Hepatocyte (in vitro differentiated cells): ENCODE data around the gene CPSF3. TPM values are rescaled to one million over a fixed set of nuclear protein-coding genes. Genes with fewer than 3 reads are reported as not detected.
A peak's percentile ranks its signal among the peaks of the same experiment; 100 is the strongest.

Experiments used
- DNase-seq: peaks from one replicate; pipeline ENCODE4 v3.0.0-alpha.2; 2016; ENCODE audit warnings: low spot score
- H2AFZ ChIP-seq: fragments of 200-600 bp; sonication (generic); 2 replicates; pipeline ENCODE4 v1.6.0; 2016; ENCODE audit warnings: antibody characterized with exemption, mild to moderate bottlenecking
- H3K27ac ChIP-seq: fragments of 200-600 bp; sonication (generic); 2 replicates; pipeline ENCODE4 v1.5.1; 2016; ENCODE audit warnings: mild to moderate bottlenecking
- H3K27me3 ChIP-seq: fragments of 200-600 bp; sonication (generic); 2 replicates; pipeline ENCODE4 v1.6.1; 2016
- H3K36me3 ChIP-seq: fragments of 200-600 bp; sonication (generic); replicated peaks from 2 replicates; pipeline ENCODE4 v1.5.1; 2016; ENCODE audit warnings: low read depth; ENCODE audit not compliant: insufficient read depth
- H3K4me1 ChIP-seq: fragments of 200-600 bp; sonication (generic); 2 replicates; pipeline ENCODE4 v1.5.1; 2016; ENCODE audit warnings: mild to moderate bottlenecking, moderate library complexity; ENCODE audit not compliant: insufficient read depth
- H3K4me2 ChIP-seq: fragments of 200-600 bp; sonication (generic); 2 replicates; pipeline ENCODE4 v1.6.0; 2016
- H3K4me3 ChIP-seq: fragments of 200-600 bp; sonication (generic); 2 replicates; pipeline ENCODE4 v1.5.1; 2016; ENCODE audit warnings: mild to moderate bottlenecking
- H3K79me2 ChIP-seq: fragments of 200-600 bp; sonication (generic); 2 replicates; pipeline ENCODE4 v1.6.0; 2017; ENCODE audit warnings: mild to moderate bottlenecking
- H3K9me2 ChIP-seq: fragments of 200-600 bp; sonication (generic); replicated peaks from 2 replicates; pipeline ENCODE4 v1.6.0; 2017; ENCODE audit warnings: mild to moderate bottlenecking; ENCODE audit not compliant: insufficient read depth
- H3K9me3 ChIP-seq: fragments of 200-600 bp; sonication (generic); 2 replicates; pipeline ENCODE4 v1.5.1; 2016; ENCODE audit warnings: low read depth, mild to moderate bottlenecking
- H4K20me1 ChIP-seq: fragments of 200-600 bp; sonication (generic); 2 replicates; pipeline ENCODE4 v1.6.0; 2016; ENCODE audit warnings: mild to moderate bottlenecking; ENCODE audit not compliant: insufficient read depth, poor library complexity, severe bottlenecking
- EZH2 ChIP-seq: fragments of 200-600 bp; sonication (generic); IDR thresholded peaks from 2 replicates; pipeline ENCODE4 v1.6.1; 2016; ENCODE audit warnings: antibody characterized with exemption, mild to moderate bottlenecking, borderline replicate concordance
- EZH2phosphoT487 ChIP-seq: fragments of 200-600 bp; sonication (generic); IDR thresholded peaks from one replicate; pipeline ENCODE4 v1.6.1; 2018; ENCODE audit warnings: antibody characterized with exemption, mild to moderate bottlenecking, low read depth, moderate library complexity; ENCODE audit not compliant: unreplicated experiment, severe bottlenecking
- WGBS: methylation state at CpG from one replicate; pipeline ENCODE4 v1.1.6; 2016; ENCODE audit warnings: low lambda C conversion rate; ENCODE audit errors: missing lambda C conversion rate; 5-methylcytosine and 5-hydroxymethylcytosine counted together
- polyA plus RNA-seq: library from polyadenylated mRNA; unstranded; fragments of >200 nt; fragmentation: Nextera tagmentation; extraction: Ambion mirVana; gene quantifications from 2 replicates; pipeline ENCODE4 v1.2.1, GENCODE V29; 2016
- total RNA-seq: library from RNA; depleted of rRNA; stranded (reverse); fragments of >200 nt; gene quantifications from 2 replicates; pipeline ENCODE4 v1.2.3, GENCODE V29; 2014
- TF ChIP-seq, protein P1 (sequence below): fragments of 200-600 bp; sonication (generic); IDR thresholded peaks from 2 replicates; pipeline ENCODE4 v1.5.1; 2016; ENCODE audit warnings: antibody characterized with exemption, mild to moderate bottlenecking; ENCODE audit not compliant: poor library complexity

The CPSF3 gene
- total and polyA plus RNA-seq, 2 experiments from 2014 or later, result 23.9 to 38.7 TPM

DNA sequence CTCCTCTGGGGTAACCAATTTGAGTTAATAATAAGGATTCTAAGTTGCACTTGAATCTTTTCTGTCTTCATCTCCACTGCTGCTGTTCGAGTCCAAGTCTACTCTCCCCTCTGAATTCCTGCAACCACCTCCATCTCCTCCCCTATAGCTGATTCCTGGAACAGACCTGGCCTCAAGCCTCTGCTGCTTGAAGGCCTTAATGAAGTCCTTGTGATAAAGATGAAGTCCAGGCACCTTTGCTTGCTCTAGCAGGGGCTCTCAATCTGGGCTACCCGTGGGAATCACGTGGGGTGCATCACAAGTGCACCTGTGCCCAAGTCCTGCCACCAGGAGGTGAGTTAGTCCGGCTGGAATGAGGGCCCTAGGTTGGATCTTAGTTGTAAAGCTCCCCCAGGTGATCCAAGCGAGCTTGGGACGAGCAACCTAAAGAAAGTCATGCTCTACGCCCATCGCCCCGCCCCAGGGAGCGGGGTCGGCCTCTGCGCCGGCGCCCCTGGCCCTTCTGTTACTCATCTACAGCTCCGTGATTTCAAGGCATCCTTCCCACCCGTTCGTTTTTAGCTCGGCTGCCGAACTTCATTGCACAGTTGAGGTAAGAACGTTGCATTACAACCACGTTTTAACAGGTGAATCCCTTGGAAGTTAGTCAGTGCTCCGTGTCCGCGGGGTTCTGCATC, 50.0 kb downstream of the CPSF3 start:
- H4K20me1 ChIP-seq, result peaks cover 4% of the 10 kb centered on the region
- H3K4me3 ChIP-seq, result peak overlapping the region; percentile 59
- no peaks in the 10 kb centered on the region for H3K9me2 ChIP-seq
- peaks cover 28% of the 10 kb centered on the region for H3K79me2 ChIP-seq
- H3K27ac ChIP-seq, result peak overlapping the region; percentile 83
- DNase-seq, result peak; percentile 68
- H3K4me1 ChIP-seq, result no peaks in the 10 kb centered on the region
- H3K4me2 ChIP-seq, result peak overlapping the region; percentile 99
- peak overlapping the region; percentile 69 for H2AFZ ChIP-seq
- H3K9me3 ChIP-seq, result no peaks in the 10 kb centered on the region
- H3K36me3 ChIP-seq, result no peaks in the 10 kb centered on the region
- H3K27me3 ChIP-seq, result no peaks in the 10 kb centered on the region
- TF ChIP-seq, protein P1, sequence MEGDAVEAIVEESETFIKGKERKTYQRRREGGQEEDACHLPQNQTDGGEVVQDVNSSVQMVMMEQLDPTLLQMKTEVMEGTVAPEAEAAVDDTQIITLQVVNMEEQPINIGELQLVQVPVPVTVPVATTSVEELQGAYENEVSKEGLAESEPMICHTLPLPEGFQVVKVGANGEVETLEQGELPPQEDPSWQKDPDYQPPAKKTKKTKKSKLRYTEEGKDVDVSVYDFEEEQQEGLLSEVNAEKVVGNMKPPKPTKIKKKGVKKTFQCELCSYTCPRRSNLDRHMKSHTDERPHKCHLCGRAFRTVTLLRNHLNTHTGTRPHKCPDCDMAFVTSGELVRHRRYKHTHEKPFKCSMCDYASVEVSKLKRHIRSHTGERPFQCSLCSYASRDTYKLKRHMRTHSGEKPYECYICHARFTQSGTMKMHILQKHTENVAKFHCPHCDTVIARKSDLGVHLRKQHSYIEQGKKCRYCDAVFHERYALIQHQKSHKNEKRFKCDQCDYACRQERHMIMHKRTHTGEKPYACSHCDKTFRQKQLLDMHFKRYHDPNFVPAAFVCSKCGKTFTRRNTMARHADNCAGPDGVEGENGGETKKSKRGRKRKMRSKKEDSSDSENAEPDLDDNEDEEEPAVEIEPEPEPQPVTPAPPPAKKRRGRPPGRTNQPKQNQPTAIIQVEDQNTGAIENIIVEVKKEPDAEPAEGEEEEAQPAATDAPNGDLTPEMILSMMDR, result peak; percentile 25
- no peak for TF ChIP-seq EZH2
- WGBS, result 47% methylated on average over 24 of the region's 24 CpGs

GRCh38 chr2:9473985-9474360, 50.5 kb downstream of the CPSF3 start:
- 24% methylated on average over 36 of the region's 39 CpGs for WGBS
- H3K4me3 ChIP-seq, result peak overlapping the region; percentile 59
- H3K9me3 ChIP-seq, result no peaks in the 10 kb centered on the region
- H3K36me3 ChIP-seq, result no peaks in the 10 kb centered on the region
- peak overlapping the region; percentile 99 for H3K4me2 ChIP-seq
- peak overlapping the region; percentile 69 for H2AFZ ChIP-seq
- H3K4me1 ChIP-seq, result no peaks in the 10 kb centered on the region
- DNase-seq, result peak; percentile 47
- peaks cover 34% of the 10 kb centered on the region for H3K79me2 ChIP-seq
- no peaks in the 10 kb centered on the region for H3K9me2 ChIP-seq
- H4K20me1 ChIP-seq, result peaks cover 4% of the 10 kb centered on the region
- no peaks in the 10 kb centered on the region for H3K27me3 ChIP-seq
- TF ChIP-seq, protein P1, result no peak
- no peak for TF ChIP-seq EZH2
- TF ChIP-seq EZH2phosphoT487, result no peak
- peak overlapping the region; percentile 83 for H3K27ac ChIP-seq

DNA sequence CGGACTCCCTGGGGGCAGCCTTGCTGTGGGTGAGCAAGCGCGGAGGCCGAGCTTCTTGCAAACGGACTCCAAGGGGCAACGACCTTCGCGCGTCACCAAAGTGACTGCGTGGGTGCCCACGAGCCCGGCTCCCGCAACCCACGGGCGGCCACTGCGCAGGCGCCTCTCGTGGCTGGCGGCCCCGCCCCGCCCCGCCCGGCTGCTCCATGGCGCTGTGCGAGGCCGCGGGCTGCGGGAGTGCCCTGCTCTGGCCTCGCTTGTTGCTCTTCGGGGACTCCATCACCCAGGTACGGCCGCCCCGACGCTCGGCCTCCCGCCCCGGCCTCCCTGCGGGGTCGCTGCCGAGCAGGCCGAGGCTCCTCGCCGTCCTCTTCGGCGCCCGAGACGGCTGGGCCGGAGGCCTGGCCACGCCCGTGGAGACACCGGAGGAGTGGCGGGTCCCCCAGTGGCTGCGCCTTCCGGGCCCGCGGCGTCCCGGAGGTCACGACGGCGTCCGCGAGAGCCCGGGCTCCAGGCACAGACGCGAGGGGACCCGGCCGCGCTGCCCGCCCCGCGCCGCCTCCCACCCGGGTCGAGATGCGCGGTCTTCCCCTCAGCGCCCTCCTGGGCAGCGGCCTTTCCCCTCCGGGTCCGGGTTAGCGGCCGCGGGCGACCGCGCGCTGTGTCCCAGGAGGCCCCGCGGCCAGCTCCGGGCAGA, 51.1 kb downstream of the CPSF3 start, which contains the start of gene IAH1:
TSS of gene IAH1 (plus strand) at position 191 of the 697 bp plus-strand sequence. CDS start at position 207, 16 bp downstream.
- H2AFZ ChIP-seq, result peak within 1 kb of the TSS; percentile 69
- H3K4me3 ChIP-seq, result peak within 1 kb of the TSS; percentile 59
- no peak for TF ChIP-seq EZH2phosphoT487
- TF ChIP-seq, protein P1, result no peak
- no peak for TF ChIP-seq EZH2
- H3K9me3 ChIP-seq, result no peaks in the 10 kb centered on the region
- H3K27me3 ChIP-seq, result no peaks in the 10 kb centered on the region
- H3K4me1 ChIP-seq, result no peaks in the 10 kb centered on the region
- H4K20me1 ChIP-seq, result peaks cover 4% of the 10 kb centered on the region
- peak within 1 kb of the TSS; percentile 99 for H3K4me2 ChIP-seq
- WGBS, result 7% methylated on average over 29 of the region's 91 CpGs
- H3K79me2 ChIP-seq, result peaks cover 38% of the 10 kb centered on the region
- peak; percentile 71 for DNase-seq
- no peaks in the 10 kb centered on the region for H3K9me2 ChIP-seq
- peak within 1 kb of the TSS; percentile 83 for H3K27ac ChIP-seq
- H3K36me3 ChIP-seq, result no peaks in the 10 kb centered on the region
